GM12891 (cell line): ENCODE data around the gene BACE2.

Experiments
- POLR2A ChIP-seq: IDR thresholded peaks from 2 replicates; pipeline ENCODE4 v1.6.1; 2011; ENCODE audit warnings: low read depth, low read length, control low read depth
- POLR2AphosphoS5 ChIP-seq: IDR thresholded peaks from 2 replicates; pipeline ENCODE4 v1.6.1; 2011; ENCODE audit warnings: low read depth, low read length, control low read depth
- POU2F2 ChIP-seq: IDR thresholded peaks from 2 replicates; pipeline ENCODE4 v1.6.1; 2011; ENCODE audit warnings: low read depth, mild to moderate bottlenecking, control low read depth, low read length, moderate library complexity
- SPI1 ChIP-seq: IDR thresholded peaks from 2 replicates; pipeline ENCODE4 v1.6.1; 2011; ENCODE audit warnings: low read depth, low read length, control low read depth
- TAF1 ChIP-seq: IDR thresholded peaks from 2 replicates; pipeline ENCODE4 v1.6.1; 2011; ENCODE audit warnings: low read depth, low read length, control low read depth

DNA sequence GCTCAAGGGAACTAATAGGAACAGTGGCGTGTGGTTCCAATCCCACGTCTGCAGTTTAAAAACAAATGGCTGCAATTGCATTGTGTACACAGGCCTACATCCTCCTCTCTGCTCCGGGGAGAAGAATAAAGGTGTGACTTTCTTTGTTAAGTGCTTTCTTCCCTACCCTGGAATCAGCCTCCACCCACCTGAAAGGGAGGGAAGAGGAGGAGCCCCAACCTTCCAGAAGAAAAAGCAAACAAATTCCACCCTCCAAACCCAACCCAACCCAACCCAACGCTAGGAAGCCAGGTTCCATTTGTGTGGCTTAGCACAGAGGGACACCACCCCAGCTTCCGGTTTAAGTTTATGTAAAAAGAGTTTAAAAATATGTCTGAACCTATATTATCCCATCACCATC is 11.8 kb upstream of the BACE2 start:
- TF ChIP-seq TAF1 (no peak), POLR2AphosphoS5 (no peak), POLR2A (no peak), SPI1 (no peak), POU2F2 (no peak)
